GM12801 (cell line): Measurements from ENCODE around the gene MYO9A.

ENCODE experiments used
- TF ChIP-seq, protein P1 (sequence below): IDR thresholded peaks from one replicate; pipeline ENCODE4 v1.5.1; 2011; ENCODE audit warnings: control low read depth; ENCODE audit not compliant: insufficient read length; ENCODE audit errors: extremely low read depth

The MYO9A gene

DNA sequence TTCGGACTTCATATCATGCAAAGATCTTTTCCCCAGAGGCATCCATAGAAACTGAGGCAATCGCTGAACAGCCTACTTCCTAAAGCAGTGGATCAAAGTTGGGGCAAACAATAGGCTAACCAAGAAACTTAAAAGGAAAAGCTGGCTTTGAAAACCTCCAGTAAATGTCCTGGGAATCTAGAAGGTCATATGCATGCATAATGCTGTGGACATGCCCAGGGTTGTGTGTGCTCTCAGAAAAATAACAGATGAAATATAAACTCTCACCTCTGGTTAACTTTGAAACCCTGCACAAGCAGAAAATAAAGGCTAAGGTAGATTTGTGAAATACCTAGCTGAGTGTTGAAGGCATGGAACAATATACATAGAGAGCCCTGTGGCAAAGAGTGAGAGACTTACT is 96.3 kb downstream of the MYO9A start:
- TF ChIP-seq, protein P1, sequence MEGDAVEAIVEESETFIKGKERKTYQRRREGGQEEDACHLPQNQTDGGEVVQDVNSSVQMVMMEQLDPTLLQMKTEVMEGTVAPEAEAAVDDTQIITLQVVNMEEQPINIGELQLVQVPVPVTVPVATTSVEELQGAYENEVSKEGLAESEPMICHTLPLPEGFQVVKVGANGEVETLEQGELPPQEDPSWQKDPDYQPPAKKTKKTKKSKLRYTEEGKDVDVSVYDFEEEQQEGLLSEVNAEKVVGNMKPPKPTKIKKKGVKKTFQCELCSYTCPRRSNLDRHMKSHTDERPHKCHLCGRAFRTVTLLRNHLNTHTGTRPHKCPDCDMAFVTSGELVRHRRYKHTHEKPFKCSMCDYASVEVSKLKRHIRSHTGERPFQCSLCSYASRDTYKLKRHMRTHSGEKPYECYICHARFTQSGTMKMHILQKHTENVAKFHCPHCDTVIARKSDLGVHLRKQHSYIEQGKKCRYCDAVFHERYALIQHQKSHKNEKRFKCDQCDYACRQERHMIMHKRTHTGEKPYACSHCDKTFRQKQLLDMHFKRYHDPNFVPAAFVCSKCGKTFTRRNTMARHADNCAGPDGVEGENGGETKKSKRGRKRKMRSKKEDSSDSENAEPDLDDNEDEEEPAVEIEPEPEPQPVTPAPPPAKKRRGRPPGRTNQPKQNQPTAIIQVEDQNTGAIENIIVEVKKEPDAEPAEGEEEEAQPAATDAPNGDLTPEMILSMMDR = no peak

DNA sequence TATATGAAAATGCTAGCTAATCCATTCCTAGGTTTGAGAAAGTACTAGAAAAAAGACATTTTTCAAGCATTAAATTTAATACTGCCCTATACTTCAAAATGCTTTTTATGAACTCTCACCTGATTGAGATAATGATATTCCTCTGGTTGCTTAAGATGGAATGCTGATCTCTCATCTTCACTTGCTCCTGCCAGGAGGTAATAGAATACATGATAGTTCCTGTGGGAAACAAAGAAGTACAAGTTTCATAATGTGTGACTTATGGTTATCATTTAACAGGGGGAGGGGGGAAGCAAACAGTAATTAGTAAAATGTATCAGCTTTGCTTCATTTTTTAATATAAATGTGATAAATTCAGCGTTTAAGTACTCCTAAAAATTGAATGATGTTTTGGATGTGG is 97.2 kb downstream of the MYO9A start:
- TF ChIP-seq, protein P1 = no peak

DNA sequence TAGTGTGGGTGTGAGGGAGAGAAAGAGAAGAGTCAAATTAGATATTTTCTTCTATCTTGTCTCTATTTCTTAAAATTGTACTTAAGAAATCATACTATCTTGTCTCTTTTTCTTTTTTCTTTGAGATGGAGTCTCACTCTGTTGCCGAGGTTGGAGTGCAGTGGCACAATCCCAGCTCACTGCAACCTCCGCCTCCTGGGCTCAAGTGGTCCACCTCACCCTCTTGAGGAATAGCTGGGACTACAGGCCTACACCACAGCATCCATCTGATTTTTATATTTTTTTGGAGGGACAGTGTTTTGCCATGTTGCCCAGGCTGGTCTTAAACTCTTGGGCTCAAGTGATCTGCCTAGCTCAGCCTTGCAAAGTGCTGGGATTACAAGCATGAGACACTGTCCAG is 104.2 kb downstream of the MYO9A start:
- TF ChIP-seq, protein P1 = no peak

DNA sequence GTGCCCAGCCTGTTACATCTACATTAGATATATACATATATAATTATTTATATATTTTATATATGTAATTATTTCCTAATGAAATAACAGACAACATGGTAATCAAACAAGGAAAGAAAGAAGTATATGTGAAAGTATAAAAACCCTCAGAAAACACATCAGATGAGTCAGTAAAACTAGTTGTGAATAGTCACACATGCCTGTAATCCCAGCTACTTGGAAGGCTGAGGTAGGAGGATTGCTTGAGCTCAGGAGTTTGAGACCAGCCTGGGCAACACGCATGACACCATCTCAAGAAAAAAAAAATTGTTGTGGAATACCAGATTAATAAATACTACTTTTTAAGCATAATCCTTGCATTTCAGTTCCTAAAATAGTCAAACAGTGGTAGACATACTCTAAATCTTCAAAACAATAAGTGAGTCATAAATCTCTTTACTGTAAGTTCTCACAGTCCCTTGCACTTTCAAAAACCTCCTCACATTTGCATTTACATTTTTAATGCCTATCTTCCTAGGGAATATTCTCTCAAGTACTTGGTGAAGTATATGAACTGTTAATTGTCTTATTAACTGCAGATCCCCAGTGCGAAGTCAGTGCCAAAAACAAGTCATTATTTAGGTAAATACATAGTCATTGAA is 106.5 kb downstream of the MYO9A start:
- TF ChIP-seq, protein P1 = no peak

DNA sequence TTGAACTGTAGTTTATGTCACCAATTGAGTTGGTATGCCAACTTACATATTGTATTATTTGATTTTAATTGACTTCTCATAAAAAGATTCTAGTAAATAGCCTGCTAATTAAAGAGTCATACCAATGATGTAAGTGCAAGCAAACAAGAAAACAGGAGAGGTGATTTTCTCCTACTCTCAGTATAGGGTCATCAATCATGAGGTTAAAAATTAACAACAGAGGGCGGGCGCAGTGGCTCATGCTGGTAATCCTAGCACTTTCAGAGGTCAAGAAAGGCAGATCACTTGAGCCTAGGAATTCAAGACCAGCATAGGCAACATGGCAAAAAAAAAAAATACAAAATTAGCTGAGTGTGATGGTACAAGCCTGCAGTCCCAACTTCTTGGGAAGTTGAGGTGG is 108.7 kb downstream of the MYO9A start:
- TF ChIP-seq, protein P1 = no peak

DNA sequence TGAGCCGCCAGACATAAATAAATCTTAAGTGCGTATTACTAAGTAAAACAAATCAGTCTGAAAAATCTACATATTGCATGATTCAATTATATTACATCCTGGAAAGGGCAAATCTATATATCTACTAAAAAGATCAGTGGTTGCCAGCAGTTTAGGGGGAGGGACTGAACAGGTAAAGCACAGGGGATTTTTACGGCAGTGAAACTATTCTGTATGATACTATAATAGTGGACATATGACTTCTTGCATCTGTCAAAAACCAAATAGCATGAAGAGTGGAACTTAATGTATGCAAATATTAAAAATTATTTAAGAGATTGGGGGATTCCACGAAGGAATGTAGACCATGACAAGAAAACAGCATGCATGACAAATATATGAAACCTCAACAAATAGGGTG is 111.6 kb downstream of the MYO9A start:
- TF ChIP-seq, protein P1 = no peak

DNA sequence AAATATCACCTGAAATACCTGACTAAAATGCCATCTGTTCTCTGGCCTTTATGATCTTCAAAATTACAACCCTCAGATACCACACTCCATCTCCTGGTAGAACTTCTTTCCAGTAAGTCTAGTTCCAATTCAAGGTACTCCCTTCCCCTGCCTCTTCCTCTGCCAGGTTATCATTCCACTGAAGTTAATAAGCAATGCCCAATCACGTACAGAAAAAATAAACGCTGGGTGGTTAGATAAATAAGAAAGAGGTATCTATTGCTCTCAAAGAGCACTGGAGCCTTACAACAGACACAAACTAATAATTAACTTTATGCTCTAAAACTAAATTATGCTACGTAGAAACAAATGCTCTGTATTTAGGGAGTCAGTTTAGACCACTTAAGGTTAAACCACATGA is 112.5 kb downstream of the MYO9A start:
- TF ChIP-seq, protein P1 = no peak
